GM19452 (cell line): Measurements from ENCODE around the gene TARM1.

ENCODE experiments used
- ATAC-seq: cut with Tn5 transposase; IDR thresholded peaks from one replicate; pipeline ENCODE4 v1.9.1; 2021; ENCODE audit not compliant: unreplicated experiment

Gene TARM1

DNA sequence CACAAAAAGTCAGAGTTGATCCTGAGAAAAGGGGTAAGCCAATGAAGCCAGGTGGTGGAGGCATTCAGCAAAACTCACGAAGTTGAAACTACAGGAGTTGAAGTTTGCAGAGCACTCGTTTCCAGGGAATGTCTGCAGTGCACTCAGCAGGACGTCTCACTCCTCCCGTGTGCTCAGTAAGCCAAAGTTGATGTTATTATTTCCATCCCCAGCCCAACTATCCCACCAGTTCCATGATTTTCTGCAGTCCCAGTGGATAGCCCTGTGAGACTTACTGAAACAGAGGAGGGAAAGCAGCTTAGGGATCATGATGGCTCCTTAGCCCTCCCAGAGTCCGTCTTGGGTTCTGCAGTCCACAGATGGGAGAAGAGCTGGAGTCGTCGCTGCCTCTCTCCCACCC is at the start of gene TARM1:
TARM1 (minus strand) TSS at position 334 of the 400 bp plus-strand sequence; CDS start at position 309, 25 bp downstream.
- ATAC-seq = no peak

DNA sequence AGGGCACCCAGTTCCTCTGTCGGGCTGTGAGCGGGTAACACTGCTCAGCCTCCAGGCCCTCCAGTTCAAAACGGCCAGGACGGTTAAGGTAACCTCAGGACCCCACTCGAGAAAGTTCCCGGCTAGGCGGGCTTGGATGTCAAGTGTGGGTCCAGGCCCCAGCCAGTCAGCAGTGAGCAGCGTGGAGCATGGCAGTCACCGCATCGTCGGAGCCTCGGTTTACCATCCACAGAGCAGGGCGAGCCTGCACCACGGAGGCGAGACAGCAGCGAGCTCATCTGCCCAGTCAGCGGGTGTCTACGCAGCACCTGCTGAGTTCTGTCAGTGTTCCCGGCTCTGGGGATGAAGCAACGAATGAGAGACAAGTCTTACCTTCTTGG is 48.4 kb upstream of the TARM1 start:
- no peak for ATAC-seq

DNA sequence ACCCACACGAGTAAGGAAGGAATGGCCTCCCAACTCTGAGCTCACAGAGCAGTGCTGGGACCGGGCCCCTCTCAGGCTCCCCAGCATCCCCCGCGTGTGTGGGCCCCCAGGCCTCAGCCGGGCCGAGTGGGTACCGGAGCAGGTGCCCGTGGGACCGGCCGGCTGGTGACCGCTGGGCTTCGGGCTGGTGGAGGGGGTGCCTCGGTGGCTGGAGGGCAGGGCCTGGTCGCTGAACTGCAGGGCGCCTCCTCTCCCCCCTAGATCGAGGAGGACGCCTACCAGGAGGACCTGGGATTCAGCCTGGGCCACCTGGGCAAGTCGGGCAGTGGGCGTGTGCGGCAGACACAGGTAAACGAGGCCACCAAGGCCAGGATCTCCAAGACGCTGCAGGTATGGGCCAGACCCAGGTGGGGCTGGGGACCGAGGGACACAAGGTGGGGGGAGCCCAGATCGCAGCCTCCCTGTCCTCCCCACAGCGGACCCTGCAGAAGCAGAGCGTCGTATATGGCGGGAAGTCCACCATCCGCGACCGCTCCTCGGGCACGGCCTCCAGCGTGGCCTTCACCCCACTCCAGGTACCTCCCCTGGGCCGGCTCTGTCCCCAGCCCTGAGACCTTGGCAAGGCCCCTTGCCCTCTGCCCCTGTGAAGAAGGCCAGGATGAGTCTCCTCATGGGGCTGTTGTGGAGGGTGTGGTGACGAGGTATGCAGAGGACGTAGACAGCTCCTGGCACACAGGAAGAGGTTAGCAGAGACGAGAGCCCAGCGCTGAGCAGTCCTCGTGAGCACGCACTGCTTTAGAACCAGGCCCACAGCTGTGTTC is 47.8 kb upstream of the TARM1 start:
- no peak for ATAC-seq

DNA sequence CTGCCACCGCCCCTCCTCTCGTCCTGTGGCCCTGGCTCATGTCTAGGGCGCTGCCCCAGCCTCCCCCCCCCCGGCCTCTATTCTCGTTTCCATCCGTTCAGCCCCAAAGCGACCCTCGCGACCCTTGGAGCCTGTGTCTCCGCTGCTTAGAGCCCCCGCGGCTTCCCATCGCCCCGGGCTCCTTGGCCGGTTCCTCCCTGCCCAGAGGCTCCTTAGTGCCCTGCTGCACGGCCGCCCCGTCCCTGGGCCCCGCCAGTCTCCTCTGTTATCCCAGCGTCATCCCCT is 47.2 kb upstream of the TARM1 start:
- ATAC-seq = no peak

DNA sequence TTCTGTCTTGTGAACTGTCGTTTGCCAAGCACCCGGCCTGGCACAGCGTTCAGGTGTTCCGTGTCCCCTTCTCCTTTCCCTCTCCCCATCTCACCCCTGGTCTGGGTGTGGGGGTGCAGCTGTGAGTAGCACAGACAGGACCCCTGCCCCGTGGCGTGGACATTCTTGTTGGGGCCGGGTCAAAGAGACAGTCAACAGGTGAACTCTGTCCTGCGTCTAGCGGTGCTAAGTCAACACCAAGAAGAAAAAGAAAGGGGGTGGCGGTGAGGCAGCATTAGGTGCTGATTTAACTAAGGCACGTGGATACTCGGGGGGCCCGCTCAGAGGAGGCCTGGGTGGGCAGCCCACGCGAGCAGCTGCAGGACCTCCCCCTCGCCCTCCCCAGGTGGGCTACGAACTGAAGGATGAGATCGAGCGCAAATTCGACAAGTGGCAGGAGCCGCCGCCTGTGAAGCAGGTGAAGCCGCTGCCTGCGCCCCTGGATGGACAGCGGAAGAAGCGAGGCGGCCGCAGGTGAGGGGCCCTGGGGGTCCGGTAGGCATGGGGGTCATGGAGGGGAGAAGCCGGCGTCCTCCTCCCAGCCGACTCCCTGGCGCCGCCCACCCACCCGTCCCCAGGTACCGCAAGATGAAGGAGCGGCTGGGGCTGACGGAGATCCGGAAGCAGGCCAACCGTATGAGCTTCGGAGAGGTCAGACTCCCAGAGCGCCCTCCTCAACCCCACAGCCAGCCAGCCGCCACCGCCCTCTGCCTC is 46.7 kb upstream of the TARM1 start:
- ATAC-seq = no peak

DNA sequence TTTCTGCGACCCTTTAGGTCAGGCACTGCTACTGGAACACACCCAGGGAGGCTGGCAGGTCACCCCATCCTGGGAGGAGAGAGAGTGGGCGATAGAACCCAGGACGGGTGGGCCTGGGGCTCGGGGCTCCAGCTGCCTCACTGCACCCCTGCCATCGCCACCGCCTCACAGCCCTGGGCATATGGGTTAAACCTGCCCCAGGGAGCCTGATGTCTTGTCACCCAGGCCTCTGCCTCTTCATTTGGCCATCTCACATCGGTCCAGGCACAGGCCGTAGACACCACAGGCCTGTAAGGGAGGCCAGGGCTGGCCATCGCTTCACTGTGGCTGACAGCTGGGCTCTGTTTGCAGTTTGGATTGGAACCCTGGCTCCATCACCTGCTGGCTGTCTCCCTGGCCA is 44.5 kb upstream of the TARM1 start:
- no peak for ATAC-seq

DNA sequence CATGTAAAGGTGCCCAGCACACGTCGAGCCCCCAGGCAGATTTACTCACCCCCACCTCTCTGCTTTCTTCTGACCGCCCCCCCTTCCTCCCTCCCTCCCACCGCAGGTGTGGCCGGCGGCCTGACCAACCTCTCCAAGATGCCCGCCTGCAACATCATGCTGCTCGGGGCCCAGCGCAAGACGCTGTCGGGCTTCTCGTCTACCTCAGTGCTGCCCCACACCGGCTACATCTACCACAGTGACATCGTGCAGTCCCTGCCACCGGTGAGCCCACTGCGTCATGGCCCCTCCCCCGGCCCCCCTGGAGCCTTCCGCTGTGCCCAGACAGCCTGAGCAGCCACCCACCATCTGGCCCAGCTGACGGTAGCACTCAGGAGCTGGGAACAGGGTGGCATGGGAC is 43.2 kb upstream of the TARM1 start:
- ATAC-seq = no peak

DNA sequence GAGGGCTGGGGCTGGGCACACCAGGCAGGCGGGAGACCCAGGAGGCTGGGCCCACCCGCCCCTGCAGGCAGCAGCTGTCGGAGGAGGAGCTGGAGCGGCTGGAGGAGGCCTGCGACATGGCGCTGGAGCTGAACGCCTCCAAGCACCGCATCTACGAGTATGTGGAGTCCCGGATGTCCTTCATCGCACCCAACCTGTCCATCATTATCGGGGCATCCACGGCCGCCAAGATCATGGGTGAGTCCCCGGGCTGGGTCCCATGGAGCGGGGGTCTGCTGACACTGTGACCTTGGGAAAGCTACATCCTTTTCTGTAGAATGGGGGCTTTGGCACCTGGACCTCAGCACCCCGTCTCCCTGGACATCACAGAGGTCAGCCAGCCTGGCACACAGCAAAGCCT is 42.5 kb upstream of the TARM1 start:
- ATAC-seq = no peak

DNA sequence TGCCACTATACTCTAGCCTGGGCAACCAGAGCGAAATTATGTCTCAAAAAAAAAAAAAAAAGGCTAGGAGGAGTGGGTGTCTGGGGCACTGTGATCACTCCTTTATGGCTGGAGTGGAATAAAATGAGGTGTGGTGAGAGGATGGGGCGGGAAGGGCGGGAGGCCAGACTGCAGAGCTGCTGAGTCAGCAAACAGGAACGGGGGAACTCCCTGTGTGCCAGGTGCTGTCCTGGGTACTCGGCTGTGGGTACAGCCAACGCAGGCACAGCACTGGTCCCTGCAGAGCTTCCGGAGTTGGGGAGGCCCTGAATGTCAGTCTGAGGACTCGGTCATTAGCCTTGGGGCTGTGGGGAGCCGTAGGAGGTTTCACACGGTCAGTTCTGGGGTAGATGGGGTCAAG is 40.1 kb upstream of the TARM1 start:
- no peak for ATAC-seq

DNA sequence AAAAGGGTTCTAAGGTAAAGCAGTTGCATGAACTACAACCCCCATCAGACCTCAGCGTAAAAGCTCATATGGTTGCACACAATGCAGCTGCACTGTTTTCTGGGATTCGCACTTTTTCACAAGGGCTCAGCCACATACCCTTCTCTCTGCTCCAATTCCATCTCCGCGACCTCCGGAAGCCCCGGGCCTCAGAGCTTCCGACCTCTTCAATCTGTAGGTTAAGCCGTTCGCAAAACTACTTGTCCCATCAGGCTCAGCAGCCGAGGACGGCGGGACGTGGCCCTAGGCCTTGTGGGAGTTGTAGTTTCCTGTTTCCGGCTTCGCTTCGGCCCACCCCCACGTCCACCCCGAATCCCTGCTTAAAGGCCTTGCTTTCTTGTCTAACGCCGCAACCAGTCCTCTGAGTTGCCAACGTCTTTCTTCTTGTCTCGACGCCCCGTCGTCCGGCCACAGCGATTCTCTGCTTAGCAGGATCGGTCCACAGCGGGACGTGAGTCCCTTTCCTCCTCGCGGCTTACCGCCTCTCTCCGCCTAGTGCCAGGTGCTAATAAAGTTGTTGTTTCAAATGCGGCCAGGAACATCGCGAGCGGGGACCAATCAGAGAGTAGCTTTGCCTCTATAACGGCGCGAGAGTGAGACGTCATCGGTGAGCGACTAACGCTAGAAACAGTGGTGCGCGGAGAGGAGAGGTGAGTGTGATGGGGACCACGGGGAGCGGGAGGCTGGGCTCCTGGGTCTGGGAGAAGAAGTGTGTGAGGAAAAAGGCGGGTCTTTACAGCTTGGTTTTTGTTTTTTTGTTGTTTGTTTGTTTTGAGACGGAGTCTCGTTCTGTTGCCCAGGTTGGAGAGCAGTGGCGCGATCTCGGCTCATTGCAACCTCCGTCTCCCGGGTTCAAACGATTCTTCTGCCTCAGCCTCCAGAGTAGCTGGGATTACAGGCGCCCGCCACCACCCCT is 34.2 kb upstream of the TARM1 start, which contains the start of the genes PRPF31 and TFPT:
PRPF31 (plus strand) TSS at position 646 of the 955 bp plus-strand sequence. CDS start 2,525 bp downstream, outside the sequence.
TFPT (minus strand) TSS at position 549 of the 955 bp plus-strand sequence; CDS start at position 161, 388 bp downstream.
- ATAC-seq = peak; percentile 81

DNA sequence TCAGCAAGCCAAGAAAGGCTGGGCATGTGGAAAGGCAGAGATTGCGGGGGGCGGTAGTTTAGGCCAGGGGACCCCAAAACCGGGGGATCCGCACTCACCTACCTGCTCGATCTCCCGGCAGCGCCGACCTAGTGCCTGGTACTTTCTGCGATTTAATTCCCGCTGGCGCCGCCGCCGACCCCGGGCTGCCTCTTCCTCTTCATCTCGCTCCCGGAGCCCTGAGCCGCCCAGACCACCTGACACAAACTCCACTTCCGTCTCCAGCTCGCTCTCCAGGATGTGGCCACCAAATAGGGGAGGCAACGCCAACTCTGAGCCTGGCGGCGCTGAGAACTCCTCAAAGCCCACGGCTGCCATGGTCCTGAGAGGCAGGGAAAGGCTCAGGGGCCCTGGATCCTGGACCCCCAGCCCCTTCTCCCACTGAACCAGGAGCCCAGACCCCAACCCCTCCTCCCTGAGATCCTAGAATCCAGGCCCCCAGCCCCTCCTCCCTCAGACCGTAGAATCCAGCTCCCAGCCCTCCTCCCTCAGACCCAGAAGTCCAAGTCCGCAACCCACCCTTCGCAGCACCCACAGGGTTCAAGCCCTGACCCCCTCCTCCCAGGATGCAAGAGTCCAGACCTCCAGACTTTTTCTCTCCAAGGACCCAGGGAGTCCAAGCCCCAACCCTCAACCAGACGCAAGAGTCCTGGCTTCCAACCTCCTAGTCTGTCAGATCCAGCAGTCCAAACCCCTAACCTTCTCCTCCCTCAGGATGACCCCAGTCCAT is 33.4 kb upstream of the TARM1 start:
- ATAC-seq = no peak

DNA sequence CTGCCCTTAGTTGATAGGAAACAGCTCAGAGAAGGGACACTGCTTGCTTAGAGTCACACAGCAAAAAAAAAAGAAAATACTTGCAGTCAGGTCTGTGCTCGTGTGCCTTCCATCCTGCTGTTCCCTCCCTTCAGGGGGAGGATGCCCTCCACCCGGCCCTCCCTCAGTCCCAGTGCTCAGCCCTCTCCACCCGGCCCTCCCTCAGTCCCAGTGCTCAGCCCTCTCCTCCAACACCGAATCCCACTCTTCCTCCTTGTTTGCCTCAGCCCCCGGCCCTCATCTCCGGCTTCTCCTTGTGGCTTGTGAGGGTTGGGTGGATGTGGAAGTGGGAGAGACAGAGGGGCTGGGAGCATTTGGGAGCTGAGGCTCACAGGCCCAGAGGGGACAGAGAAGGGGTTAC is 28.5 kb upstream of the TARM1 start:
- ATAC-seq = no peak

DNA sequence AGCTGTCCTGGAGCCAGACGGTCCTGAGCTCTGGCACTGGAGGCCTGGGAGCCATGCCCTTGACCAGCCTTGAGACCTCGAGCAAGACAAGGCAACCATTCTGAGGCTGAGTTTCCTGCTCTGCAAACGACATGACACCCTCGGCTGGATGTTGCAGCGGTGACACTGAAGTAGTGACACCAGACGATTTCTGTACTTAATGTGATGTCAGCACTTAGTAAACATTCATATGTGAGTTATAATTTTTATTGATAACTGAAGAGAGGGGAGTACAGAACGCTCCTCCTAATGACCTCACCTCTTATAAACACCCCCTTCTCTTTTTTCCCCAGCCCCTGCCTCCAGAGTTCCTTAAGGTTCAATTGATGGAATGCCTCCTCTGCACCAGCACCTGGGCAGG is 27.3 kb upstream of the TARM1 start:
- no peak for ATAC-seq

DNA sequence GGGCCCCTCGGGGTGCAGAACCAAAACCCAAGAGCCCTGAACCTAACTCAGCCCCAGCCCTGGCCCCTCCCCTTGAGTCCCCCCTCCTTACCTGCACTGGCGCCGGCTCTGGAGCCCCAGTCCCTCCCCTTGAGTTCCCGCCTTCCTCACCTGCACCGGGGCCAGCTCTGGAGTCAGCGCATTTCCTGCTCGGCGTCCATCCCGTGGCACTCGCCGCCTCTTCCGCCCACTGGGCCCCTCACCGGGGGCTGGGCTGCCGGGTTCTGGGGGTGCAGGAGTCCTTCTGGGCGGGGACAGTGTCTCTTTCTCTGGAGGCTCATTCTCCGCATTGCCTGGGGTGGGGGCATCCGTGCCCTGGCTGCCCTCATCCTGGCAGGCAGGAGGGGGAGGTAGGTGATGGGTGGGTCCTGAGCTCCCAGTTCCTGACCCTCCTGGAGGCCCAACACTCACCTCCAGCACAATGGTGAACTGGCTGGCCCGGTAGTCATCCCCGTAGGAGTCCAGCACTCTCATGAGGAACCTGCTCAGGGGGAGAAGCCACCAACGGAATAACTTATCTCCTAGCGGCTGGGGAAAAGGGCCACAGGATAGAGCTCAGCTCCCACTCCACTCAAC is 26.8 kb upstream of the TARM1 start:
- ATAC-seq = no peak

DNA sequence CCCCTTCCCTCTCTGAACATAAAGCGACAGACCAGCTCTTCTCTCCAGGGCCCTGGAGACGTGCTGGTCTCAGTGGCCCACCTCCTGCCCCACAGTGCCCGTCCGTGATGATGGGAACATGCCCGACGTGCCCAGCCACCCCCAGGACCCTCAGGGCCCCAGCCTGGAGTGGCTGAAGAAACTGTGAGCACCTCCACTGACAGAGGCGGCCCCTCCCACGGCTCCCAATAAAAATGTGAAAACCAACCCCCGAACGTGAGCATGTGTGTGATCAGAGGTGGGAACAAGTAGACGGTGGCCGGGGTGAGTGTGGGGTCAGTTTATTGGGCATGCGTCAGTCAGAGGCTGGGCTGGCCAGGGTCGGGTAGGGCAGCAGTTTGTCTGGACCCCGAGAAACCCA is 25.6 kb upstream of the TARM1 start:
- no peak for ATAC-seq

DNA sequence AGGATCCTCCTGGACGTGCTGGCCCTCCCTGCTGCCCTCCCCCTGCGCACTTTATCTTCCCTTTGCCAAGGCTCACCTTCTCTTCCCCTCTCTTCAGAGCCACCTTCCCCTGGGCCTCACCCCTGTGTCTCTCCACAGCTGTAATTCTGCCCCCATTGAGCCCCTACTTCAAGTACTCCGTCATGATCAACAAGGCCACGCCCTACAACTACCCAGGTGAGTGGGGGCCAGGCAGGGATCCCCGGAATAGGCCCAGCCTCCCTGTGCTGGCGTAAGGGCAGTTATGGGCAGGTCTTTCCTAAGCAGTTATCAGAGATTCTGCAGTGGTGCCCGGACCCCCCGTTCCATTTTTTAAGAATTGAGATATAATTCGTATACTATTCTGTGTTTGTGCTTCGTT is 24.6 kb upstream of the TARM1 start:
- ATAC-seq = no peak

DNA sequence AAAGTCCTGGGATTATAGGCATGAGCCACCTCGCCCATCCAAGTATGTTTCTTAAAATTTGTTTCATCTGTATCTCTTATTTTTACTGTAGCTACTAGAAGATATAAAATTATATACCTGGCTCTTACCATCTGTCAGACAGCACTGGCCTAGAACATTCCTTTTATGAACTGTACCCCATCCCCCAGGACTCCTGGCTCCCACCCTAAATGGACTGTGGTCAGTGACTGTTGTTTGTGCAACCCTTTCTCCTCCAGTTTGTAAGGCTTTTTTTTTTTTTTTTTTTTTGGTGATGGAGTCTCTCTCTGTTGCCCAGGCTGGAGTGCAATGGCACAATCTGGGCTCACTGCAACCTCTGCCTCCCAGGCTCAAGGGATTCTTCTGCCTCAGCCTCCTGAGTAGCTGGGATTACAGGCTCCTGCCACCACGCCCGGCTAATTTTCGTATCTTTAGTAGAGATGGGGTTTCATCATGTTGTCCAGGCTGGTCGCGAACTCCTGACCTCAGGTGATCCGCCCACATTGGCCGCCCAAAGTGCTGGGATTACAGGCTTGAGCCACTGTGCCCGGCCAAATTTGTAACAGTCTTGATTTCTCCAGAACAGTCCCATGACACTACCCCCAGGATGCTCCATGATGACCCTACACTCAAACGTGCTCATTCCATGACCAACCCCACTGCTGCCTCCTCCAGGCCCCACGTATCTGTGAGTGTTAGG is 24.0 kb upstream of the TARM1 start:
- ATAC-seq = no peak

DNA sequence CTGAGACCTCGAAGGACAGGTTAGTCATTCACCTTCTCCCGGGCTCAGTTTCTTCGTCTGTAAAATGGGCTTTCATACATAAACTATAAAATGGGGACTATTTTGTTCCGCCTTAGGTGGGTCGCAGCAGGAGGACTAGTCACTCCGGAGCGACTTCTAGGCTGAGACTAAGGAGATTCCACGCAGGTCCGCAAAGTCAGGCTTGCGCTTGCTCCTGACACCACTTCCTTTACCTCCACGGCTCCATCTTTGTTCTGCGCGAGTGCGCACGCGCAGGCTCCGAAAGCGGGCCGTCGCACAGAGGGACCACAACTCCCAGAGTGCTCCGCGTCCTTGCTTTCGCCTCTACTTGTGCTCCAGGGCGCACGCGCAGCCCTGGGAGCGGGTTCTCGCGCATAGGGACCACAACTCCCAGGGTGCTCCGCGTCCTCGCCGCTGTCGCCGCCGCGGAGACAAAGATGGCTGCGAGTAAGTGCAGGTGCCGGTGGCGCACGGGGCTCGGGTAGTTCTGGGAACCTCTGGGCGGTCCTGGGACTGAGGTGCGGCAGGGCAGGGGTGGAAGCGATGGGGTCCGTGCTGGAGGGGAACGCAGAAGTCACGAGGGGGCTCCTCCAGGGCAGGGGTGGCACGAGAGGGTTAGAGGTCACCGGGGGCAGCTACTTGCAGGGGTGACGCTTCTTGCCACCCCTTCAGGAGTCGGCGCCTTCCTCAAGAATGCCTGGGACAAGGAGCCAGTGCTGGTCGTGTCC is 21.4 kb upstream of the TARM1 start, which contains the start of gene NDUFA3:
NDUFA3 (plus strand) TSS at position 435 of the 749 bp plus-strand sequence; CDS start at position 459, 24 bp downstream.
- peak; percentile 97 for ATAC-seq

DNA sequence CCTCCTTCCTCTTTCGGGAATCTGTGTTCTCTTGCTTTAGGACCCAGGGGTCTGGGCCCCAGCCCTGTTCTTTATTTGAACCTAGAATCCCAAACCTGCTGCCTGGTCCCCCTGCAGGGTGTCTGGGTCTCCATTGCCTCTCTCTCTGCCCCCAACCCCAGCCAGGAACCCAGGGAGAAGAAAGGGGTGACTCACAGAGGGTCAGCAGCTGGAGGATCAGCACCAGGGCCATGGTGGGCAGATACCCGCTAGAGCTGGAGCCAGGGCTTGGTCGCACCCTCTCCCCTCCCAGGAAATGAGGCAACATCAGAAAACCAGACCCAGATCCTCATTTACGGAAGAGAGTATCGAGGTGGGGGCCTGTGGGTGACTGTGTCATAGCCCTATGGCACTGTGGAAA is 19.4 kb upstream of the TARM1 start, which contains the start of gene OSCAR:
OSCAR (minus strand) TSS at position 243 of the 400 bp plus-strand sequence; CDS start at position 232, 11 bp downstream.
- ATAC-seq = no peak
